Lower leg skin (tissue), 4 donors: ENCODE results near the gene ZNF365. TPM values are rescaled to one million over a fixed set of nuclear protein-coding genes. Genes with fewer than 3 reads are reported as not detected.

Experiments used
- DNase-seq, 2 donors: peaks; one replicate each; pipeline ENCODE4 v3.0.0-alpha.2; 2019; ENCODE audit warnings: low spot score in 2 of 2
- H3K4me3 ChIP-seq: fragments of 200-600 bp; sonication (generic); 2 replicates; pipeline ENCODE4 v1.5.1; 2017; ENCODE audit warnings: mild to moderate bottlenecking, low read depth; ENCODE audit not compliant: poor library complexity, severe bottlenecking
- POLR2A ChIP-seq, 2 donors: fragments of 450-650 bp; IDR thresholded peaks; one replicate each; pipeline ENCODE4 v1.6.1; 2016 to 2017; ENCODE audit warnings: antibody characterized with exemption in 2 of 2, mild to moderate bottlenecking in 1 of 2, moderate library complexity in 1 of 2
- WGBS, 2 donors: methylation state at CpG; one replicate each; pipeline ENCODE4 v1.1.5; 2018; 5-methylcytosine and 5-hydroxymethylcytosine counted together
- intact Hi-C: fragments of 100-400 bp; cut with DNase I; formaldehyde crosslinking; loops from one replicate; pipeline ENCODE4 v1.15.0; 2023; ENCODE audit warnings: low total_unique reads
- total RNA-seq, 4 donors: library from RNA; depleted of rRNA; stranded (reverse); fragments of >200 nt; gene quantifications; one replicate each; pipeline ENCODE4 v1.1.0, GENCODE V29; 2016
- TF ChIP-seq, protein P1 (sequence below), 3 donors: fragments of 450-650 bp; IDR thresholded peaks; one replicate each; pipeline ENCODE4 v1.5.1; 2016; ENCODE audit warnings: antibody characterized with exemption in 3 of 3, mild to moderate bottlenecking in 3 of 3, moderate library complexity in 2 of 3

ZNF365 gene
- total RNA-seq, 4 donors from 2014 or later: 0.30 to 4.7 (median 1.1) TPM

DNA sequence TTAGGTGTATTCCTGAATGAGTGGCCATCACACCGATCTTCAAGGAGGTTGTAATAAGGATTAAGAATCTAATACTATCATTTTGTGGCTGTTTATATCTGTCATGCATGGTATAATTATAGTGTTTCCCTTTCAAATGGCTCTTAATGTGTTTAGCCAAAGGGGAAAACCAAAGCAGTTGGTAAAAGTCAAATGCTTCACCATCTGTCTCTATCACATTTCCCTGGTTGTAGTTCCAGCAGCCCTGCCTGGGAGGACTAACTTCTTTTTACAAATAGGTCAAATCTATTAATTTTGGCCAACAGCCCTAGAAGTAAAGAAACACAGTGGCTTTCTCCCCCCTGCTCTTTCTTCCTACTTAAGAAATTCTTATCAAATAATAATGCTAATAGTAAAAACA lies 56.7 kb downstream of the ZNF365 start:
- H3K4me3 ChIP-seq: no peak overlapping the region
- 47 to 58% methylated on average over 1 of the region's 1 CpG for WGBS, 2 donors
- no peak for DNase-seq
- no peak for TF ChIP-seq POLR2A (IDR thresholded peaks at IDR 0.05)
- TF ChIP-seq, protein P1, sequence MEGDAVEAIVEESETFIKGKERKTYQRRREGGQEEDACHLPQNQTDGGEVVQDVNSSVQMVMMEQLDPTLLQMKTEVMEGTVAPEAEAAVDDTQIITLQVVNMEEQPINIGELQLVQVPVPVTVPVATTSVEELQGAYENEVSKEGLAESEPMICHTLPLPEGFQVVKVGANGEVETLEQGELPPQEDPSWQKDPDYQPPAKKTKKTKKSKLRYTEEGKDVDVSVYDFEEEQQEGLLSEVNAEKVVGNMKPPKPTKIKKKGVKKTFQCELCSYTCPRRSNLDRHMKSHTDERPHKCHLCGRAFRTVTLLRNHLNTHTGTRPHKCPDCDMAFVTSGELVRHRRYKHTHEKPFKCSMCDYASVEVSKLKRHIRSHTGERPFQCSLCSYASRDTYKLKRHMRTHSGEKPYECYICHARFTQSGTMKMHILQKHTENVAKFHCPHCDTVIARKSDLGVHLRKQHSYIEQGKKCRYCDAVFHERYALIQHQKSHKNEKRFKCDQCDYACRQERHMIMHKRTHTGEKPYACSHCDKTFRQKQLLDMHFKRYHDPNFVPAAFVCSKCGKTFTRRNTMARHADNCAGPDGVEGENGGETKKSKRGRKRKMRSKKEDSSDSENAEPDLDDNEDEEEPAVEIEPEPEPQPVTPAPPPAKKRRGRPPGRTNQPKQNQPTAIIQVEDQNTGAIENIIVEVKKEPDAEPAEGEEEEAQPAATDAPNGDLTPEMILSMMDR (IDR thresholded peaks at IDR 0.05): no peak
- intact Hi-C loops: no loop called here

DNA sequence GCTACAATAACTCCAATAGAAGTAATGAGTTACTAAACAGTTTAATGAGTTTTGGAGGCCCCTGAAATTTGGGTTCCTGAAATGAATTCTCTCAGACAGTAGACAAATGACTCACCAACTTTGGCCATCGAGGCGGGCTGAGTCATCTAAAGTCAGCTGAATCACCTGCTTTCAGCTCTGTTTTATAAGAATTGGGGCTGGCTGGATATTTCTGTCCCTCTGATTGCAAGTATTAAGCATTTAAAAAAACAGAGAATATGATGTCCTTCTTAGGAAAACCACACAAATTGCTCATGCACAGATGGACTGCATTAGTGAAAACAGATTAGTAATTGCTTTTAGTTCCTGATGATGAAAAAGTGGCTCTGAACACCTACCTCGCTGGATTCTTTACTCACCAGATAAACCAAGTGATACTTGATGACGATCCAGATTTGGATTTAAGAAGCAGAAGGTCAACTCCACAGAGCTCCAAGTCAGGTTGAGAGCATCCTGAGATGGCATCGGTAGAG lies 59.1 kb downstream of the ZNF365 start:
- 34 to 39% methylated on average over 5 of the region's 5 CpGs for WGBS, 2 donors
- DNase-seq: peak; percentile 80 to 89
- no peak overlapping the region for H3K4me3 ChIP-seq
- no peak for TF ChIP-seq POLR2A (IDR thresholded peaks at IDR 0.05)
- TF ChIP-seq, protein P1 (IDR thresholded peaks at IDR 0.05): no peak
- intact Hi-C loops: no loop called here

DNA sequence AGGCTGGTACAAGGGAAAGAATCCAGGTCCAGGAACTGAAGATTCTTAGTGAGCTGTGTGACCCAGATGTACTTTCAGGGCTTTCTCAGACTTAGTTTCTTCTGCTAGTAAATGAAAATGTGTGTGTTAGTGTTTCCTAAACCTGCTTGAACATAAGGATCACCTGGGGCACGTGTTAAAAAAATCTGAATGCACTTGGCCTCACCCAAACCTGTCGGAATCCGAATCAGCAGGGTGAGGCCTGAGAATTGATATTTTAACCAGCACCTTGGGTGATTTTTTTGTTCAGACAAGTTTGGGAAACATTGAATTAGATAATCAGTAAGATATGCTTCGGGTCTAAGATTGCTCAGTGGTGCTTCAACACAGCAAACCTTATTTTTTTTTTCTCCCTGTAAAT lies 59.7 kb downstream of the ZNF365 start:
- no peak for TF ChIP-seq POLR2A (IDR thresholded peaks at IDR 0.05)
- TF ChIP-seq, protein P1 (IDR thresholded peaks at IDR 0.05): no peak

GRCh38 chr10:62437696-62438095 lies 63.5 kb downstream of the ZNF365 start:
- no peak overlapping the region for H3K4me3 ChIP-seq
- 1 to 5% methylated on average over 3 of the region's 3 CpGs for WGBS, 2 donors
- no peak for TF ChIP-seq POLR2A (IDR thresholded peaks at IDR 0.05)
- TF ChIP-seq, protein P1 (IDR thresholded peaks at IDR 0.05): peak in 1 of 3 donors; percentile 72
- intact Hi-C loops: no loop called here
- DNase-seq: no peak

More for the DNA sequence above, 59.7 kb downstream of the ZNF365 start:
- 66 to 68% methylated on average over 4 of the region's 4 CpGs for WGBS, 2 donors
- intact Hi-C loops: no loop called here
- DNase-seq: no peak
- H3K4me3 ChIP-seq: no peak overlapping the region

DNA sequence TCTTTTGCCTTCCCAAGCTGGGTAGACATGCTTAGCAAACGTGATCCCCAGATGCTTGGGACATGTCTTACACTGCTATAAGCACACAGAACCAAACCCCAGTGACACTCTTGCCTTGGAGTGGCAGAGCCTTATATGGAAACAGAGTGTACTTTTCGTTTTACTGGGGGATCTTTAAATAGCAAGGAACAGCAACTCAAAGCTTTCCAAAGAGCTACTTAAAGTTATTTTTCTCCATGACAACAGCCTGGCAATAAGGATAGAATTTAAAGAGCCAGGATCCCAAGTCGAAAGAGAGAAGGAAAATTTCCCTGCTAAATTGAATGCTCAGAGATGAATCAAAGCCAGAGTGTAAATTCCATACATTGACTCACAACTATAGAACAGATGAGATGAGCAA lies 67.8 kb downstream of the ZNF365 start:
- WGBS, 2 donors: 39 to 41% methylated on average over 3 of the region's 3 CpGs
- H3K4me3 ChIP-seq: no peak overlapping the region
- TF ChIP-seq, protein P1 (IDR thresholded peaks at IDR 0.05): no peak
- no peak for TF ChIP-seq POLR2A (IDR thresholded peaks at IDR 0.05)
- no peak for DNase-seq
- intact Hi-C loops: no loop called here
